Retina (tissue), 1 donor: ENCODE results near the gene HPSE2.
A peak's percentile ranks its signal among the peaks of the same experiment; 100 is the strongest.
"Not testable (repeated sequence)": the region's sequence is repeated elsewhere in the genome, so short reads cannot be mapped to it uniquely, and the experiment has no call there.

Source experiments
- DNase-seq: peaks from one replicate; pipeline ENCODE4 v3.0.0-alpha.2; 2016

The HPSE2 gene

GRCh38 chr10:99143651-99144050 is 92.0 kb downstream of the HPSE2 start:
- DNase-seq = no peak

GRCh38 chr10:99143011-99143410 is 92.6 kb downstream of the HPSE2 start:
- no peak for DNase-seq

GRCh38 chr10:99132897-99133296 is 102.8 kb downstream of the HPSE2 start:
- DNase-seq = not testable (repeated sequence)

GRCh38 chr10:99125879-99126278 is 109.8 kb downstream of the HPSE2 start:
- no peak for DNase-seq

- no peak for DNase-seq
These were observed 111.3 kb downstream of the HPSE2 start for GRCh38 chr10:99124376-99124775.

- no peak for DNase-seq
These were observed 111.8 kb downstream of the HPSE2 start for GRCh38 chr10:99123851-99124250.

- no peak for DNase-seq
These were observed 112.3 kb downstream of the HPSE2 start for GRCh38 chr10:99123336-99123735.

GRCh38 chr10:99119258-99119748 is 116.3 kb downstream of the HPSE2 start:
- no peak for DNase-seq

- DNase-seq = no peak
These were observed 119.9 kb downstream of the HPSE2 start for GRCh38 chr10:99115703-99116102.

- DNase-seq = no peak
These were observed 150.3 kb downstream of the HPSE2 start for GRCh38 chr10:99085358-99085757.

- DNase-seq = no peak
These were observed 151.5 kb downstream of the HPSE2 start for GRCh38 chr10:99084161-99084560.

GRCh38 chr10:99080275-99080945 is 155.2 kb downstream of the HPSE2 start:
- no peak for DNase-seq

- no peak for DNase-seq
These were observed 173.1 kb downstream of the HPSE2 start for GRCh38 chr10:99062591-99062990.

- DNase-seq = no peak
These were observed 176.9 kb downstream of the HPSE2 start for GRCh38 chr10:99058762-99059161.

- DNase-seq = peak; percentile 42
These were observed 177.5 kb downstream of the HPSE2 start for GRCh38 chr10:99057936-99058690.

- no peak for DNase-seq
These were observed 190.0 kb downstream of the HPSE2 start for GRCh38 chr10:99045671-99046070.

GRCh38 chr10:99042051-99042771 is 193.4 kb downstream of the HPSE2 start:
- DNase-seq = no peak

- no peak for DNase-seq
These were observed 194.2 kb downstream of the HPSE2 start for GRCh38 chr10:99041468-99041867.

- DNase-seq = no peak
These were observed 221.8 kb downstream of the HPSE2 start for GRCh38 chr10:99013885-99014284.

- no peak for DNase-seq
These were observed 225.4 kb downstream of the HPSE2 start for GRCh38 chr10:99010286-99010685.

- peak; percentile 3 for DNase-seq
These were observed 227.6 kb downstream of the HPSE2 start for GRCh38 chr10:99008054-99008453.

GRCh38 chr10:99007457-99007856 is 228.2 kb downstream of the HPSE2 start:
- DNase-seq = no peak

- DNase-seq = no peak
These were observed 230.4 kb downstream of the HPSE2 start for GRCh38 chr10:99005254-99005653.

GRCh38 chr10:99004738-99005137 is 230.9 kb downstream of the HPSE2 start:
- no peak for DNase-seq
